Measurements from ENCODE around the gene CLN3. TPM values are rescaled to one million over a fixed set of nuclear protein-coding genes. Genes with fewer than 3 reads are reported as not detected.

The CLN3 gene
- total RNA-seq: 24.5 TPM

GRCh38 chr16:28491970-28492474, at the start of gene CLN3:
Gene CLN3 (minus strand): TSS chr16:28492074. CDS start chr16:28491759, 315 bp downstream.

GRCh38 chr16:28538733-28539596, 47.1 kb upstream of the CLN3 start, which contains the start of gene NUPR1:
Gene NUPR1 (minus strand): TSS chr16:28538974. CDS start chr16:28538907, 67 bp downstream.

DNA sequence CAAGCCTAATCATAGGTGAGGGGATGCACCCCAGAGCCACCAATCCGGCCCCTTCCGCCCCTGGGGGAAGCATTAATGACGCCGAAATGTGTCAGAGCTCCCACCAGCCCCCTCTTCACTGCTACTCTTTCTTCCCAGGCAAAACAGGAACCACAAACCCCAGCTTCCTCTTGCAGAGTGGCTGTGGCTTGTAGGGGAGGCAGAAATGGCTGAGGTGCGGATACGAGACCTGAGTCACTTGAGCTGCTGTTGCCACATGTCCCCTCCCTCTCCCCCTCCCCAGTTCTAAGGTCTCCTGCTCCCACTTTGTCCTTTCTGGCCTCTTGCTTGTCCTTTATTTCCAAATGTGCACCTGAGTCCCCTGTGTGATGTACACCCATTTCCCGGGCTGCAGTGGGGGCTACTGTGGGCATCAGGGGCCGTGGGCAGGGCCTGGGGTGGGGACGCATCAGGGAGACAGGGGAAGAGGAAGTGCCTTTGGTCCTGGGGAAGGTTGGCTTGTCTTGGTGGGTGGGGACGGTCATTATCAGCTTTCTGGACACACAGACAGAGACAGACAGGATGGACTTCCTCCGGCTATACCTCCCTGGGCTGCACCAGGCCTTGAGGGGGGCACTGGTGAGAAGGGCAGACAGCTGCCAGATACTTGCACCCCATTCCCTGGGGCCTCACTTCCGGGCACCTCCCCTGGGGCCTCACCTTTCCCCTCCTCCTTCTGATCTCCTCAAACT, 2.4 kb upstream of the CLN3 start, which contains the start of gene APOBR:
TSS of gene APOBR (plus strand) at position 523 of the 731 bp plus-strand sequence. CDS start at position 562, 39 bp downstream.

Other genes starting within 250 kb of the CLN3 start
- 7.2 TPM for gene SBK1, start 199.5 kb downstream of the CLN3 start, total RNA-seq
- gene NPIPB6, start 128.6 kb downstream of the CLN3 start, total RNA-seq: 2.4 TPM
- gene EIF3CL, start 88.2 kb downstream of the CLN3 start, total RNA-seq: 153 TPM
- gene NPIPB7, start 19.7 kb downstream of the CLN3 start, total RNA-seq: not detected
- 3.3 TPM for gene APOBR, start 2.6 kb upstream of the CLN3 start, total RNA-seq
- gene IL27, start 14.8 kb upstream of the CLN3 start, total RNA-seq: not detected
- 4.1 TPM for gene NUPR1, start 46.9 kb upstream of the CLN3 start, total RNA-seq
- gene SGF29, start 61.8 kb upstream of the CLN3 start, total RNA-seq: 18.4 TPM
- 0.47 TPM for gene SULT1A2, start 105.0 kb upstream of the CLN3 start, total RNA-seq
- gene SULT1A1, start 118.0 kb upstream of the CLN3 start, total RNA-seq: 31.4 TPM
- 0.70 TPM for gene NPIPB8, start 146.0 kb upstream of the CLN3 start, total RNA-seq
- 279 TPM for gene EIF3C, start 219.4 kb upstream of the CLN3 start, total RNA-seq

Data from metanephros (tissue), 1 donor.